ENCODE data around the gene KDM7A. TPM values are rescaled to one million over a fixed set of nuclear protein-coding genes. Genes with fewer than 3 reads are reported as not detected.
"Not testable (repeated sequence)": the region's sequence is repeated elsewhere in the genome, so short reads cannot be mapped to it uniquely, and the experiment has no call there.

The KDM7A gene
- total and polyA plus RNA-seq, 9 of the 15 experiments (the other 6 are each of a cell fraction or from before 2014, with no cell fraction given): 0.90 to 8.4 (median 7.0) TPM

GRCh38 chr7:140162081-140162480 is 14.7 kb downstream of the KDM7A start:
- H3K27ac ChIP-seq (ENCODE audit: extremely low read depth, low read depth, low read length); H3K79me2 ChIP-seq (ENCODE audit: control insufficient read depth, insufficient read depth, low read length); POLR2A ChIA-PET; ATAC-seq; in situ Hi-C loops (cut with MboI); H3K4me2 ChIP-seq (ENCODE audit: insufficient read depth, low read length); H3K4me3 ChIP-seq; H2AFZ ChIP-seq (ENCODE audit: low read depth, low read length); CTCF ChIA-PET (ENCODE audit: low intra/inter-chr PET ratio); H3K36me3 ChIP-seq (ENCODE audit: control insufficient read depth, insufficient read depth, low read length); H3K9me3 ChIP-seq (replicated peaks; ENCODE audit: control insufficient read depth, insufficient read depth, low read depth, low read length); BruUV-seq (replicated peaks); H4K20me1 ChIP-seq (replicated peaks; ENCODE audit: control insufficient read depth, insufficient read depth, low read length); FAIRE-seq; H3K4me1 ChIP-seq (replicated peaks in 1 of 2; ENCODE audit: control insufficient read depth in 2 of 2, insufficient read depth in 2 of 2, low read length in 2 of 2); DNase-seq (ENCODE audit: extremely low read depth in 1 of 4, low spot score in 3 of 4); intact Hi-C loops (cut with micrococcal nuclease); H3K9ac ChIP-seq (ENCODE audit: insufficient read depth in 1 of 2, low read depth in 2 of 2, low read length in 2 of 2); H3K27me3 ChIP-seq (ENCODE audit: control insufficient read depth in 2 of 2, insufficient read depth in 2 of 2, low read length in 2 of 2); H3K9me1 ChIP-seq (ENCODE audit: control insufficient read depth, insufficient read depth, low read length): not testable (repeated sequence)
- 0 out of 2 replicates have a peak, but pooled peaks have one; percentile 8 for TF ChIP-seq CEBPB (tag; IDR thresholded peaks at IDR 0.05)
- 83% methylated on average over 11 of the region's 11 CpGs for WGBS (ENCODE audit: insufficient coverage, low coverage, missing lambda C conversion rate)

GRCh38 chr7:140161047-140161446 is 15.7 kb downstream of the KDM7A start:
- ATAC-seq (no peak), DNase-seq (ENCODE audit: extremely low read depth in 1 of 4, low spot score in 3 of 4) (no peak), FAIRE-seq (no peak)
- POLR2A ChIA-PET: interaction anchor here (1.3 kb wide), 1 partner anchor 13 kb away, joined by 5 read pairs; no protein-coding TSS in a partner anchor
- Histone ChIP-seq H3K79me2 (ENCODE audit: control insufficient read depth, insufficient read depth, low read length) (peaks cover 6% of the 10 kb centered on the region; the same call in 1 of the 3 replicates), H3K9me1 (ENCODE audit: control insufficient read depth, insufficient read depth, low read length) (no peaks in the 10 kb centered on the region), H3K9ac (ENCODE audit: insufficient read depth in 1 of 2, low read depth in 2 of 2, low read length in 2 of 2) (no peak overlapping the region), H2AFZ (ENCODE audit: low read depth, low read length) (no peak overlapping the region), H3K4me2 (ENCODE audit: insufficient read depth, low read length) (no peak overlapping the region), H3K4me3 (no peak overlapping the region), H3K4me1 (replicated peaks in 1 of 2; ENCODE audit: control insufficient read depth in 2 of 2, insufficient read depth in 2 of 2, low read length in 2 of 2) (peaks cover 0 to 8% of the 10 kb centered on the region in 2 experiments; a peak in 3 of 5 replicates), H4K20me1 (replicated peaks; ENCODE audit: control insufficient read depth, insufficient read depth, low read length) (no peaks in the 10 kb centered on the region), H3K9me3 (replicated peaks; ENCODE audit: control insufficient read depth, insufficient read depth, low read depth, low read length) (no peaks in the 10 kb centered on the region), H3K27me3 (ENCODE audit: control insufficient read depth in 2 of 2, insufficient read depth in 2 of 2, low read length in 2 of 2) (no peaks in the 10 kb centered on the region), H3K36me3 (ENCODE audit: control insufficient read depth, insufficient read depth, low read length) (no peaks in the 10 kb centered on the region), H3K27ac (ENCODE audit: extremely low read depth, low read depth, low read length) (no peak overlapping the region)
- BruUV-seq (replicated peaks): no TSS peak
- intact Hi-C loops (cut with micrococcal nuclease): no loop called here
- CTCF ChIA-PET (ENCODE audit: low intra/inter-chr PET ratio): no interaction called here
- TF ChIP-seq HDAC2 (IDR thresholded peaks at IDR 0.05) (no peak), IRF1 (CRISPR knock-in tag; IDR thresholded peaks at IDR 0.05; ENCODE audit: borderline replicate concordance) (no peak), PPARD (CRISPR knock-in tag; IDR thresholded peaks at IDR 0.05) (no peak), HOMEZ (CRISPR knock-in tag; IDR thresholded peaks at IDR 0.05) (no peak), ZC3H11A (IDR thresholded peaks at IDR 0.05; ENCODE audit: low read depth, low read length) (no peak)
- in situ Hi-C loops (cut with MboI): no loop called here
- 73% methylated on average over 1 of the region's 1 CpG for WGBS (ENCODE audit: insufficient coverage, low coverage, missing lambda C conversion rate)

All from K562 (cell line).